Measurements from ENCODE around the gene ULK4.
A peak's percentile ranks its signal among the peaks of the same experiment; 100 is the strongest.

GRCh38 chr3:41681479-41681878, 280.4 kb downstream of the ULK4 start:
- TF ChIP-seq, protein P1, sequence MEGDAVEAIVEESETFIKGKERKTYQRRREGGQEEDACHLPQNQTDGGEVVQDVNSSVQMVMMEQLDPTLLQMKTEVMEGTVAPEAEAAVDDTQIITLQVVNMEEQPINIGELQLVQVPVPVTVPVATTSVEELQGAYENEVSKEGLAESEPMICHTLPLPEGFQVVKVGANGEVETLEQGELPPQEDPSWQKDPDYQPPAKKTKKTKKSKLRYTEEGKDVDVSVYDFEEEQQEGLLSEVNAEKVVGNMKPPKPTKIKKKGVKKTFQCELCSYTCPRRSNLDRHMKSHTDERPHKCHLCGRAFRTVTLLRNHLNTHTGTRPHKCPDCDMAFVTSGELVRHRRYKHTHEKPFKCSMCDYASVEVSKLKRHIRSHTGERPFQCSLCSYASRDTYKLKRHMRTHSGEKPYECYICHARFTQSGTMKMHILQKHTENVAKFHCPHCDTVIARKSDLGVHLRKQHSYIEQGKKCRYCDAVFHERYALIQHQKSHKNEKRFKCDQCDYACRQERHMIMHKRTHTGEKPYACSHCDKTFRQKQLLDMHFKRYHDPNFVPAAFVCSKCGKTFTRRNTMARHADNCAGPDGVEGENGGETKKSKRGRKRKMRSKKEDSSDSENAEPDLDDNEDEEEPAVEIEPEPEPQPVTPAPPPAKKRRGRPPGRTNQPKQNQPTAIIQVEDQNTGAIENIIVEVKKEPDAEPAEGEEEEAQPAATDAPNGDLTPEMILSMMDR (IDR thresholded peaks at IDR 0.05), result no peak
- TF ChIP-seq POLR2A (IDR thresholded peaks at IDR 0.05) (no peak), EP300 (IDR thresholded peaks at IDR 0.05) (peak in 1 of 2 donors; percentile 57)

Measured in tibial nerve (tissue), 4 donors.